GM12878 (cell line): ENCODE measurements around the gene CHST8.

Experiments
- CHD4 ChIP-seq: fragments of 200-600 bp; sonication (generic); IDR thresholded peaks from 2 replicates; pipeline ENCODE4 v1.6.1; 2016; ENCODE audit warnings: mild to moderate bottlenecking
- CTCF ChIP-seq, 3 experiments: IDR thresholded peaks in 2 of 3; conservative IDR thresholded peaks in 1 of 3; 2 replicates each; pipeline ENCODE4 v1.5.1; 2011; ENCODE audit warnings: low read depth in 3 of 3, low read length in 3 of 3, mild to moderate bottlenecking in 3 of 3, control low read depth in 2 of 3, moderate library complexity in 2 of 3, inconsistent platforms in 1 of 3, mixed read lengths in 1 of 3; ENCODE audit not compliant: control insufficient read depth in 2 of 3, insufficient read depth in 1 of 3; ENCODE audit errors: extremely low read depth in 1 of 3
- EP300 ChIP-seq, 2 experiments: fragments of 150-350 bp in 1 of 2; IDR thresholded peaks; 2 replicates each; pipeline ENCODE4 v1.6.1; 2011 to 2012; ENCODE audit warnings: low read depth in 2 of 2, low read length in 2 of 2, borderline replicate concordance in 1 of 2, improper control_type of control experiment in 1 of 2, inconsistent platforms in 1 of 2; ENCODE audit not compliant: control insufficient read depth in 1 of 2
- MYC ChIP-seq: IDR thresholded peaks from 2 replicates; pipeline ENCODE4 v1.6.1; 2011; ENCODE audit warnings: mild to moderate bottlenecking, low read length, moderate library complexity, inconsistent platforms; ENCODE audit not compliant: insufficient read depth, insufficient replicate concordance, insufficient read length, severe bottlenecking
- NFYA ChIP-seq: IDR thresholded peaks from 2 replicates; pipeline ENCODE4 v1.6.1; 2011; ENCODE audit warnings: low read depth, mild to moderate bottlenecking, low read length, improper control_type of control experiment, borderline replicate concordance
- PML ChIP-seq: IDR thresholded peaks from 2 replicates; pipeline ENCODE4 v1.6.1; 2012; ENCODE audit warnings: low read length, inconsistent platforms
- POLR2A ChIP-seq: IDR thresholded peaks from 2 replicates; pipeline ENCODE4 v1.6.1; 2011; ENCODE audit warnings: low read depth, mild to moderate bottlenecking, low read length
- POLR2AphosphoS5 ChIP-seq: IDR thresholded peaks from 2 replicates; pipeline ENCODE4 v1.6.1; 2011; ENCODE audit warnings: mild to moderate bottlenecking, low read length, inconsistent platforms
- SUPT20H ChIP-seq: IDR thresholded peaks from 2 replicates; pipeline ENCODE4 v1.6.1; 2011; ENCODE audit warnings: low read depth, mild to moderate bottlenecking, low read length, moderate library complexity, borderline replicate concordance; ENCODE audit not compliant: control insufficient read depth
- TCF7 ChIP-seq: IDR thresholded peaks from 2 replicates; pipeline ENCODE4 v1.6.1; 2014; ENCODE audit warnings: antibody characterized with exemption, borderline replicate concordance
- ZSCAN29 ChIP-seq: fragments of 450-650 bp; IDR thresholded peaks from 2 replicates; pipeline ENCODE4 v1.6.1; 2017; ENCODE audit warnings: mild to moderate bottlenecking, moderate library complexity
- TF ChIP-seq, protein P1 (sequence below): fragments of 450-650 bp; formaldehyde crosslinking; IDR thresholded peaks from 2 replicates; pipeline ENCODE4 v1.4.0; 2020; ENCODE audit warnings: mild to moderate bottlenecking, moderate library complexity
- TF ChIP-seq, protein P2 (sequence below): fragments of 450-650 bp; IDR thresholded peaks from 2 replicates; pipeline ENCODE4 v1.6.1; 2017; ENCODE audit warnings: mild to moderate bottlenecking, low read depth, inconsistent platforms; ENCODE audit not compliant: poor library complexity, severe bottlenecking

DNA sequence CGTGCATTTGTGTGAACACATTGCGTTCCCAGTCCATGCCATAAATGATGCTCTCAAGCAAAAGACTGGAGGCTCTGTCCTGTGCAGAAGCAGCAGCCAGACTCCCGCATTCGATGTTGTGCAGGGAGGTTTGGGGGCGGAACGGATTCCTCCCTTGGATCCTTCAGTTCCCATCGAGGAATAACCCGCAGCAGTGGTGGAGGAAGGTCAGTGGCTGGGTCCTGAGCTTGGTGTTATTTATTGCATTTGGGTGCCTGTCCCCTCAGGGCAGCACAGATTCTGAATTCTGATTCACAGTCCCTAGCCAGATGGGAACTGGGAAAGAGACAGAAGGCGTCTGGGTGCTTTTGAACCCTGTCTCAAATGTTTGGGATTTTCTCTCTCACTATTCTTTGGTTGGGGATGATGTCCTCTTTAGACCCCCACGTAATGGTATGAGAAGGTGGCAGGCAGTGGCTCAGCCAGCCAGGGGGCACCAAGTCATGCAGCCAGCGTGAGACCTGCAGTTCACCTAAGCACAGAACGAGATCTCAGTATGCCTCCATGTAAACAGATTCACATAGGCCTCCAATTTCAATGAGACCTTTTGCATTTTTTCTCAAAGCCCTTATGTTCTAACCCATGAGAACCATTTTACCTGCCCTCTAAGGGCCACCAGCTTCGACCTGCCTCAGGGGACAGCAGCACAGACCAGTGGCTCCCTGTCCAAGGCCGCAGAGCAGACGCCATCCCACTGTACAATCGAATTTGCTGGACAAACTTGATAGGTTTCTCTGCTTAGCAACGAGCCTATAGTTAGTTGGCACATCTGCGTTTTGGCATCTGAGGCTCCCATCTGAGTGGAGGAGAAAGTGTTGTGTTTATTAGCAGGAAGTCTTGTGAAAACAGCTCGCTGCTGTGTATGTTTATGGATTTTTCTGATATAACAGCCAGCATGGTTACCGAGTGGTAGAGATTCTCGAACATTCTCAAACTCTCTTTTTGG, 192.7 kb downstream of the CHST8 start:
- TF ChIP-seq TCF7, result no peak
- no peak for TF ChIP-seq POLR2A
- no peak for TF ChIP-seq POLR2AphosphoS5
- TF ChIP-seq, protein P1, sequence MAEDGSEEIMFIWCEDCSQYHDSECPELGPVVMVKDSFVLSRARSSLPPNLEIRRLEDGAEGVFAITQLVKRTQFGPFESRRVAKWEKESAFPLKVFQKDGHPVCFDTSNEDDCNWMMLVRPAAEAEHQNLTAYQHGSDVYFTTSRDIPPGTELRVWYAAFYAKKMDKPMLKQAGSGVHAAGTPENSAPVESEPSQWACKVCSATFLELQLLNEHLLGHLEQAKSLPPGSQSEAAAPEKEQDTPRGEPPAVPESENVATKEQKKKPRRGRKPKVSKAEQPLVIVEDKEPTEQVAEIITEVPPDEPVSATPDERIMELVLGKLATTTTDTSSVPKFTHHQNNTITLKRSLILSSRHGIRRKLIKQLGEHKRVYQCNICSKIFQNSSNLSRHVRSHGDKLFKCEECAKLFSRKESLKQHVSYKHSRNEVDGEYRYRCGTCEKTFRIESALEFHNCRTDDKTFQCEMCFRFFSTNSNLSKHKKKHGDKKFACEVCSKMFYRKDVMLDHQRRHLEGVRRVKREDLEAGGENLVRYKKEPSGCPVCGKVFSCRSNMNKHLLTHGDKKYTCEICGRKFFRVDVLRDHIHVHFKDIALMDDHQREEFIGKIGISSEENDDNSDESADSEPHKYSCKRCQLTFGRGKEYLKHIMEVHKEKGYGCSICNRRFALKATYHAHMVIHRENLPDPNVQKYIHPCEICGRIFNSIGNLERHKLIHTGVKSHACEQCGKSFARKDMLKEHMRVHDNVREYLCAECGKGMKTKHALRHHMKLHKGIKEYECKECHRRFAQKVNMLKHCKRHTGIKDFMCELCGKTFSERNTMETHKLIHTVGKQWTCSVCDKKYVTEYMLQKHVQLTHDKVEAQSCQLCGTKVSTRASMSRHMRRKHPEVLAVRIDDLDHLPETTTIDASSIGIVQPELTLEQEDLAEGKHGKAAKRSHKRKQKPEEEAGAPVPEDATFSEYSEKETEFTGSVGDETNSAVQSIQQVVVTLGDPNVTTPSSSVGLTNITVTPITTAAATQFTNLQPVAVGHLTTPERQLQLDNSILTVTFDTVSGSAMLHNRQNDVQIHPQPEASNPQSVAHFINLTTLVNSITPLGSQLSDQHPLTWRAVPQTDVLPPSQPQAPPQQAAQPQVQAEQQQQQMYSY (CRISPR knock-in tag), result no peak
- TF ChIP-seq, protein P2, sequence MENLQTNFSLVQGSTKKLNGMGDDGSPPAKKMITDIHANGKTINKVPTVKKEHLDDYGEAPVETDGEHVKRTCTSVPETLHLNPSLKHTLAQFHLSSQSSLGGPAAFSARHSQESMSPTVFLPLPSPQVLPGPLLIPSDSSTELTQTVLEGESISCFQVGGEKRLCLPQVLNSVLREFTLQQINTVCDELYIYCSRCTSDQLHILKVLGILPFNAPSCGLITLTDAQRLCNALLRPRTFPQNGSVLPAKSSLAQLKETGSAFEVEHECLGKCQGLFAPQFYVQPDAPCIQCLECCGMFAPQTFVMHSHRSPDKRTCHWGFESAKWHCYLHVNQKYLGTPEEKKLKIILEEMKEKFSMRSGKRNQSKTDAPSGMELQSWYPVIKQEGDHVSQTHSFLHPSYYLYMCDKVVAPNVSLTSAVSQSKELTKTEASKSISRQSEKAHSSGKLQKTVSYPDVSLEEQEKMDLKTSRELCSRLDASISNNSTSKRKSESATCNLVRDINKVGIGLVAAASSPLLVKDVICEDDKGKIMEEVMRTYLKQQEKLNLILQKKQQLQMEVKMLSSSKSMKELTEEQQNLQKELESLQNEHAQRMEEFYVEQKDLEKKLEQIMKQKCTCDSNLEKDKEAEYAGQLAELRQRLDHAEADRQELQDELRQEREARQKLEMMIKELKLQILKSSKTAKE, result no peak
- no peak for TF ChIP-seq CHD4
- no peak for TF ChIP-seq NFYA
- no peak for TF ChIP-seq EP300 (IDR thresholded peaks at IDR 0.05; ENCODE audit: borderline replicate concordance in 1 of 2, control insufficient read depth in 1 of 2, low read depth in 2 of 2, low read length in 2 of 2)
- TF ChIP-seq PML, result no peak
- TF ChIP-seq ZSCAN29, result no peak
- TF ChIP-seq CTCF (IDR thresholded peaks at IDR 0.05 in 2 of 3, conservative IDR thresholded peaks at IDR 0.05 in 1 of 3; ENCODE audit: control insufficient read depth in 2 of 3, extremely low read depth in 1 of 3, insufficient read depth in 1 of 3, low read depth in 3 of 3, low read length in 3 of 3), result no peak
- TF ChIP-seq SUPT20H, result no peak
- TF ChIP-seq MYC, result no peak
